Measurements from ENCODE around the gene DCAF7.

DCAF7 gene

GRCh38 chr17:63573634-63574033 lies 23.4 kb downstream of the DCAF7 start:
- Histone ChIP-seq H3K36me3 (ENCODE audit: control insufficient read depth in 1 of 2, insufficient read depth in 2 of 2, low read length in 2 of 2) (no peaks in the 10 kb centered on the region), H3K9me3 (ENCODE audit: control insufficient read depth in 1 of 2, low read length in 2 of 2) (no peaks in the 10 kb centered on the region), H3K27ac (ENCODE audit: low read length) (no peak overlapping the region), H3K4me1 (ENCODE audit: control insufficient read depth in 1 of 2, insufficient read depth in 2 of 2, low read length in 2 of 2) (no peaks in the 10 kb centered on the region), H3K4me3 (ENCODE audit: low read depth in 1 of 2, low read length in 2 of 2) (no peak overlapping the region), H3K27me3 (ENCODE audit: low read depth, low read length) (no peaks in the 10 kb centered on the region)

DNA sequence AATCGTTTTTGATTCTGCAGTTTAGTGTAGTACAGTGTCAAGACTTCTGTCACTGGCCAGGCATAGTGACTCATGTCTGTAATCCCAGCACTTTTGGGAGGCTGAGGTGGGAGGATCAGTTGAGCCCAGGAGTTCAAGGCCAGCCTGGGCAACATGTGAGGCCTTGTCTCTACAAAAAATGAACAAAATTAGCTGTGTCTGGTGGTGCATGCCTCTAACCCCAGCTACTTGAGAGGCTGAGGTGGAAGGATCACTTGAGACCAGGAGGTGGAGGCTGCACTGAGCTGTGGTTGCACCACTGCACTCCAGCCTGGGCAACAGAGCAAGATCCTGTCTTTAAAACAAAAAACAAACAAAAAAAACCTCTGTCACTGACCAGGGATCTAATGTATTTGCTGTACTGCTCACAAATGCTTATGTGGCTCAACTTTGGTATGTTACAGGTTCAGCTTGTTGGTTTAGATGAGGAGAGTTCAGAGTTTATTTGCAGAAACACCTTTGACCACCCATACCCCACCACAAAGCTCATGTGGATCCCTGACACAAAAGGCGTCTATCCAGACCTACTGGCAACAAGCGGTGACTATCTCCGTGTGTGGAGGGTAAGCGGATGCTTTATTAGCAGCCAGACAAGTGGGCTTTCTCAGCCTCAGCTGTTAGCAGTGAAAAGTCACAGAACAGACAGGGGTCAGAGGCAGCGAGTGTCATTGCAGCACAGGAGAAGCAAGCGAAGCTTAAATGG lies 27.9 kb downstream of the DCAF7 start:
- H3K4me3 ChIP-seq (ENCODE audit: low read depth in 1 of 2, low read length in 2 of 2): no peak overlapping the region
- no peaks in the 10 kb centered on the region for H3K4me1 ChIP-seq (ENCODE audit: control insufficient read depth in 1 of 2, insufficient read depth in 2 of 2, low read length in 2 of 2)
- no peak overlapping the region for H3K27ac ChIP-seq (ENCODE audit: low read length)
- H3K36me3 ChIP-seq (ENCODE audit: control insufficient read depth in 1 of 2, insufficient read depth in 2 of 2, low read length in 2 of 2): peaks cover 29 to 33% of the 10 kb centered on the region in 2 donors
- no peaks in the 10 kb centered on the region for H3K9me3 ChIP-seq (ENCODE audit: control insufficient read depth in 1 of 2, low read length in 2 of 2)
- H3K27me3 ChIP-seq (ENCODE audit: low read depth, low read length): no peaks in the 10 kb centered on the region

DNA sequence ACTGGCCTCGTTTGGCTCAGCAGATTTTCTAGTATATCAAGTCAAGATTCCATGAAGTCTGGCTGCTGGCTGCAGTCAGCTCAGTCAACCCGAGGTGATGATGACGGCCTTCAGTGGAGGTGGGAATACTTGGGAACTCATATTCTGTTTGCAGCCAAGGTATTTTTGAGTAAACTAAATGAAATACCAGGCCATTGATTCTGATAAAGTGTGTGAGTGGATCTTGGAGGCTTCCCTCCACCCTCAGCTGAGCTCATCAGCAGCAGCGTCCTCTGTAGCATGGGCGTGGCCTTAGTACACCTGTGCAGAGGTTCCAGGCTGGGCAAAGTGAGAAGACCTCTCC lies 28.5 kb downstream of the DCAF7 start:
- Histone ChIP-seq H3K27ac (ENCODE audit: low read length) (no peak overlapping the region), H3K4me1 (ENCODE audit: control insufficient read depth in 1 of 2, insufficient read depth in 2 of 2, low read length in 2 of 2) (no peaks in the 10 kb centered on the region), H3K4me3 (ENCODE audit: low read depth in 1 of 2, low read length in 2 of 2) (no peak overlapping the region), H3K27me3 (ENCODE audit: low read depth, low read length) (no peaks in the 10 kb centered on the region), H3K36me3 (ENCODE audit: control insufficient read depth in 1 of 2, insufficient read depth in 2 of 2, low read length in 2 of 2) (peaks cover 35 to 39% of the 10 kb centered on the region in 2 donors), H3K9me3 (ENCODE audit: control insufficient read depth in 1 of 2, low read length in 2 of 2) (no peaks in the 10 kb centered on the region)

GRCh38 chr17:63579633-63580032 lies 29.4 kb downstream of the DCAF7 start:
- no peak overlapping the region for H3K27ac ChIP-seq (ENCODE audit: low read length)

DNA sequence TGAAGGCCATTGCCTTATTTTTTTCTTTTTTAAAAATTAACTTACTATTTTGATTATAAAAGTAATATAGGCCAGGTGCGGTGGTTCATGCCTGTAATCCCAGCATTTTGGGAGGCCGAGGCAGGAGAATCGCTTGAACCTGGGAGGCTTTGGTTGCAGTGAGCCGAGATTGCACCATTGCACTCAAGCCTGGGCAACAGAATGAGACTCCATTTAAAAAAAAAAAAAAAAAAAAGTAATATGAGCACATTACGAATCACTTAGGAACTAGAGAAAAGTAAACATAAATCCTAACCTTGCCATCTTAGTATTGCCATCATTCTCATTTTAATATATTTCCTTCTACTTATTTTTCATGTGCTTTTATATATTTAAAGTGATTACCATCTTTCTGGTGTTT lies 37.5 kb downstream of the DCAF7 start:
- no peak overlapping the region for H3K27ac ChIP-seq (ENCODE audit: low read length)
- no peaks in the 10 kb centered on the region for H3K27me3 ChIP-seq (ENCODE audit: low read depth, low read length)
- H3K4me3 ChIP-seq (ENCODE audit: low read depth in 1 of 2, low read length in 2 of 2): no peak overlapping the region
- H3K9me3 ChIP-seq (ENCODE audit: control insufficient read depth in 1 of 2, low read length in 2 of 2): no peaks in the 10 kb centered on the region
- H3K36me3 ChIP-seq (ENCODE audit: control insufficient read depth in 1 of 2, insufficient read depth in 2 of 2, low read length in 2 of 2): peaks cover 63 to 87% of the 10 kb centered on the region in 2 donors
- no peaks in the 10 kb centered on the region for H3K4me1 ChIP-seq (ENCODE audit: control insufficient read depth in 1 of 2, insufficient read depth in 2 of 2, low read length in 2 of 2)

More at GRCh38 chr17:63579633-63580032, 29.4 kb downstream of the DCAF7 start:
- Histone ChIP-seq H3K9me3 (ENCODE audit: control insufficient read depth in 1 of 2, low read length in 2 of 2) (no peaks in the 10 kb centered on the region), H3K36me3 (ENCODE audit: control insufficient read depth in 1 of 2, insufficient read depth in 2 of 2, low read length in 2 of 2) (peaks cover 41 to 47% of the 10 kb centered on the region in 2 donors), H3K4me1 (ENCODE audit: control insufficient read depth in 1 of 2, insufficient read depth in 2 of 2, low read length in 2 of 2) (no peaks in the 10 kb centered on the region), H3K4me3 (ENCODE audit: low read depth in 1 of 2, low read length in 2 of 2) (no peak overlapping the region), H3K27me3 (ENCODE audit: low read depth, low read length) (no peaks in the 10 kb centered on the region)

DNA sequence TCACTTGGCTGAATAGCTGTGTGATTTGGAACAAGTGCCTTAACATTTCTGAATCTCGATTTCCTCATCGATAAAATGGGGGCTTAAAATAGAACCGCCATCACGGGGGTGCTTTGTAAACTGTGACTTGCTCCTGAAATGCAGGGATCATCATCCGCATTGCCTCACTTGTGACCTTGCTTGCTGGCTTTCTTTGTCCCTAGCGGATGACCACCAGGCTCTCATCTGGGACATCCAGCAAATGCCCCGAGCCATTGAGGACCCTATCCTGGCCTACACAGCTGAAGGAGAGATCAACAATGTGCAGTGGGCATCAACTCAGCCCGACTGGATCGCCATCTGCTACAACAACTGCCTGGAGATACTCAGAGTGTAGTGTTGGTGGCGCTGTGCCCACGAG lies 38.5 kb downstream of the DCAF7 start:
- Histone ChIP-seq H3K4me1 (ENCODE audit: control insufficient read depth in 1 of 2, insufficient read depth in 2 of 2, low read length in 2 of 2) (no peaks in the 10 kb centered on the region), H3K36me3 (ENCODE audit: control insufficient read depth in 1 of 2, insufficient read depth in 2 of 2, low read length in 2 of 2) (peaks cover 57 to 77% of the 10 kb centered on the region in 2 donors), H3K27me3 (ENCODE audit: low read depth, low read length) (no peaks in the 10 kb centered on the region), H3K4me3 (ENCODE audit: low read depth in 1 of 2, low read length in 2 of 2) (no peak overlapping the region), H3K9me3 (ENCODE audit: control insufficient read depth in 1 of 2, low read length in 2 of 2) (no peaks in the 10 kb centered on the region), H3K27ac (ENCODE audit: low read length) (no peak overlapping the region)

GRCh38 chr17:63589646-63590045 lies 39.4 kb downstream of the DCAF7 start:
- H3K9me3 ChIP-seq (ENCODE audit: control insufficient read depth in 1 of 2, low read length in 2 of 2): no peaks in the 10 kb centered on the region
- H3K27ac ChIP-seq (ENCODE audit: low read length): no peak overlapping the region
- no peak overlapping the region for H3K4me3 ChIP-seq (ENCODE audit: low read depth in 1 of 2, low read length in 2 of 2)
- H3K27me3 ChIP-seq (ENCODE audit: low read depth, low read length): no peaks in the 10 kb centered on the region
- H3K4me1 ChIP-seq (ENCODE audit: control insufficient read depth in 1 of 2, insufficient read depth in 2 of 2, low read length in 2 of 2): no peaks in the 10 kb centered on the region
- H3K36me3 ChIP-seq (ENCODE audit: control insufficient read depth in 1 of 2, insufficient read depth in 2 of 2, low read length in 2 of 2): peaks cover 51 to 69% of the 10 kb centered on the region in 2 donors

GRCh38 chr17:63592797-63593196 lies 42.5 kb downstream of the DCAF7 start:
- Histone ChIP-seq H3K4me1 (ENCODE audit: control insufficient read depth in 1 of 2, insufficient read depth in 2 of 2, low read length in 2 of 2) (no peaks in the 10 kb centered on the region), H3K9me3 (ENCODE audit: control insufficient read depth in 1 of 2, low read length in 2 of 2) (no peaks in the 10 kb centered on the region), H3K27ac (ENCODE audit: low read length) (no peak overlapping the region), H3K36me3 (ENCODE audit: control insufficient read depth in 1 of 2, insufficient read depth in 2 of 2, low read length in 2 of 2) (peaks cover 32 to 41% of the 10 kb centered on the region in 2 donors), H3K4me3 (ENCODE audit: low read depth in 1 of 2, low read length in 2 of 2) (no peak overlapping the region), H3K27me3 (ENCODE audit: low read depth, low read length) (no peaks in the 10 kb centered on the region)

GRCh38 chr17:63595132-63595531 lies 44.9 kb downstream of the DCAF7 start:
- H3K27ac ChIP-seq (ENCODE audit: low read length): no peak overlapping the region
- H3K4me3 ChIP-seq (ENCODE audit: low read depth in 1 of 2, low read length in 2 of 2): no peak overlapping the region
- no peaks in the 10 kb centered on the region for H3K27me3 ChIP-seq (ENCODE audit: low read depth, low read length)
- no peaks in the 10 kb centered on the region for H3K9me3 ChIP-seq (ENCODE audit: control insufficient read depth in 1 of 2, low read length in 2 of 2)
- peaks cover 19 to 22% of the 10 kb centered on the region in 2 donors for H3K36me3 ChIP-seq (ENCODE audit: control insufficient read depth in 1 of 2, insufficient read depth in 2 of 2, low read length in 2 of 2)
- H3K4me1 ChIP-seq (ENCODE audit: control insufficient read depth in 1 of 2, insufficient read depth in 2 of 2, low read length in 2 of 2): peaks cover 2% of the 10 kb centered on the region in 2 donors

- Histone ChIP-seq H3K9me3 (ENCODE audit: control insufficient read depth in 1 of 2, low read length in 2 of 2) (no peaks in the 10 kb centered on the region), H3K4me3 (ENCODE audit: low read depth in 1 of 2, low read length in 2 of 2) (no peak overlapping the region), H3K27ac (ENCODE audit: low read length) (no peak overlapping the region), H3K27me3 (ENCODE audit: low read depth, low read length) (no peaks in the 10 kb centered on the region), H3K4me1 (ENCODE audit: control insufficient read depth in 1 of 2, insufficient read depth in 2 of 2, low read length in 2 of 2) (peaks cover 9 to 13% of the 10 kb centered on the region in 2 donors), H3K36me3 (ENCODE audit: control insufficient read depth in 1 of 2, insufficient read depth in 2 of 2, low read length in 2 of 2) (peaks cover 0 to 3% of the 10 kb centered on the region in 2 donors)
Measured at GRCh38 chr17:63596856-63597586, 46.7 kb downstream of the DCAF7 start.

- no peak overlapping the region for H3K27ac ChIP-seq (ENCODE audit: low read length)
- H3K27me3 ChIP-seq (ENCODE audit: low read depth, low read length): no peaks in the 10 kb centered on the region
- H3K4me3 ChIP-seq (ENCODE audit: low read depth in 1 of 2, low read length in 2 of 2): no peak overlapping the region
- peaks cover 0 to under 1% of the 10 kb centered on the region in 2 donors for H3K36me3 ChIP-seq (ENCODE audit: control insufficient read depth in 1 of 2, insufficient read depth in 2 of 2, low read length in 2 of 2)
- H3K9me3 ChIP-seq (ENCODE audit: control insufficient read depth in 1 of 2, low read length in 2 of 2): no peaks in the 10 kb centered on the region
- peaks cover 9 to 14% of the 10 kb centered on the region in 2 donors for H3K4me1 ChIP-seq (ENCODE audit: control insufficient read depth in 1 of 2, insufficient read depth in 2 of 2, low read length in 2 of 2)
Measured at GRCh38 chr17:63598281-63598680, 48.0 kb downstream of the DCAF7 start.

All from muscle layer of duodenum (tissue), 2 donors.